Coronary artery (tissue), 2 donors: Measurements from ENCODE around the gene CEP192.
"Not testable (repeated sequence)": the region's sequence is repeated elsewhere in the genome, so short reads cannot be mapped to it uniquely, and the experiment has no call there.

Experiments used
- DNase-seq: peaks from one replicate; pipeline ENCODE4 v3.0.0-alpha.2; 2017; ENCODE audit warnings: low spot score
- H3K27ac ChIP-seq, 2 donors: fragments of 200-600 bp; sonication (generic); one replicate each; pipeline ENCODE4 v1.5.1; 2016 to 2019
- H3K4me3 ChIP-seq: fragments of 200-600 bp; sonication (generic); 2 replicates; pipeline ENCODE4 v1.5.1; 2016; ENCODE audit warnings: mild to moderate bottlenecking, moderate library complexity
- TF ChIP-seq, protein P1 (sequence below): fragments of 200-600 bp; sonication (generic); IDR thresholded peaks from one replicate; pipeline ENCODE4 v1.5.1; 2019; ENCODE audit warnings: antibody characterized with exemption

CEP192 gene

DNA sequence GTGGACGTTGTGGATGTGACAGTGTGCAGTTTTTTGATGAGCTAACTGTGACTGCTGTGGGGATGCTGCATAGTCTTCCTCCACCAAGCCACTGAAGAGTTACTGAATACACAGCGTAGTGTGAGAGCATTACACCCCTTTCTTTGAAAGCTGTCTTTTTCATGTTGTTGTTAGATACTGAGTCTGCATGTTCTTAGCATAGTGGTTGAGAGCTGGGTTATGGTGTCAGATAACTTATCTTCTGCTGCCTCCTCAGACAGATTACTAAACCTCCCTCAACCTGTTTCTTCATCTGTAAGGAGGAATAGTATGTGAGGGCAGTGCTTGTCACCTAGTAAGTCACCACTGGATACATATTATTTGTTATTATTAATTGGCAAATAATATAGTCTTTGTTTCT lies 63.2 kb downstream of the CEP192 start:
- TF ChIP-seq, protein P1, sequence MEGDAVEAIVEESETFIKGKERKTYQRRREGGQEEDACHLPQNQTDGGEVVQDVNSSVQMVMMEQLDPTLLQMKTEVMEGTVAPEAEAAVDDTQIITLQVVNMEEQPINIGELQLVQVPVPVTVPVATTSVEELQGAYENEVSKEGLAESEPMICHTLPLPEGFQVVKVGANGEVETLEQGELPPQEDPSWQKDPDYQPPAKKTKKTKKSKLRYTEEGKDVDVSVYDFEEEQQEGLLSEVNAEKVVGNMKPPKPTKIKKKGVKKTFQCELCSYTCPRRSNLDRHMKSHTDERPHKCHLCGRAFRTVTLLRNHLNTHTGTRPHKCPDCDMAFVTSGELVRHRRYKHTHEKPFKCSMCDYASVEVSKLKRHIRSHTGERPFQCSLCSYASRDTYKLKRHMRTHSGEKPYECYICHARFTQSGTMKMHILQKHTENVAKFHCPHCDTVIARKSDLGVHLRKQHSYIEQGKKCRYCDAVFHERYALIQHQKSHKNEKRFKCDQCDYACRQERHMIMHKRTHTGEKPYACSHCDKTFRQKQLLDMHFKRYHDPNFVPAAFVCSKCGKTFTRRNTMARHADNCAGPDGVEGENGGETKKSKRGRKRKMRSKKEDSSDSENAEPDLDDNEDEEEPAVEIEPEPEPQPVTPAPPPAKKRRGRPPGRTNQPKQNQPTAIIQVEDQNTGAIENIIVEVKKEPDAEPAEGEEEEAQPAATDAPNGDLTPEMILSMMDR = no peak
- DNase-seq = no peak
- no peak overlapping the region for H3K27ac ChIP-seq
- H3K4me3 ChIP-seq = no peak overlapping the region

DNA sequence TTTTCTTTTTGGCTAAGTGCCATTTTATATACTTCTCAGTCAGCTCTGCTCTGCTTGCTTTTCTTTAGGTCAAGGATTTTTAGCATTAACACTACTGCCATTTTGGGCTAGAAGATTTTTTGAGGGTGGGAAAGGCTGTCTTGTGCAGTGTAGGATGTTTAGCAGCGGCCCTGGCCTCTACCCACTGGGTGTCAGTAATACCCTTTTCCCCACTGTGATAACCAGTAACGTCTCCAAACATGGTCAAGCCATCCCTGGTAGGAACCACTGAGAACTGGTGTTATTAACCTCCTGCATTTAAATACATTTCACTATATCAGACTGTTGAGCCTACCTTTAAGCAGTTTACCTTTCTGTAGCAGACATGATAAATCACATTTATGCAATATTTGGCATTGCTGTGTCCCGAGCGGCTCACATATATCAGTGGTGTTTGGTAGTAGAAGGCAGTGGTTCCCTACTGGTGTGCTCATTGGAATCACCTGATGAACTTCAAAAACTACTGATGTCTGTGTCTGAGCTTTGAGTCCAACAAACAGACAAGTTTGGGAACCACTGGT lies 70.5 kb downstream of the CEP192 start:
- H3K4me3 ChIP-seq = no peak overlapping the region
- no peak for DNase-seq
- TF ChIP-seq, protein P1 = no peak
- no peak overlapping the region for H3K27ac ChIP-seq

DNA sequence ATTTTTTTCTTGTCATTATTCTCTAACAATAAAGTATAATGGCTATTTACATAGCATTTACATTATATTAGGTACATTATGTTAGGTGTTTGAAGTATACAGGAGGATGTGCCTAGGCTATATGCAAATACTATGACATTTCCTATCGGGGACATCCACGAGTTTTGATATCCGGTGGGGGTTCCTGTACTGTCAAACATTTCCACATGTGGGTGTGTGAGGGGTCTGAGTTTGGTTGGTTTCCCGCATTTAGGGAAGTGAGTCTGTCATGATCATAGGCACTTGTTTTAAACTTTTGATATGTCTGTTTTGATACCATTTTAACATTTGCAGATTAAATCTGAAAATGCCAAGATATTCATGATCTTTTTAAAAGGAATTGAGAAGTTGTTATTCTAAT lies 76.0 kb downstream of the CEP192 start:
- DNase-seq = no peak
- Histone ChIP-seq H3K27ac (no peak overlapping the region), H3K4me3 (no peak overlapping the region)
- TF ChIP-seq, protein P1 = no peak

DNA sequence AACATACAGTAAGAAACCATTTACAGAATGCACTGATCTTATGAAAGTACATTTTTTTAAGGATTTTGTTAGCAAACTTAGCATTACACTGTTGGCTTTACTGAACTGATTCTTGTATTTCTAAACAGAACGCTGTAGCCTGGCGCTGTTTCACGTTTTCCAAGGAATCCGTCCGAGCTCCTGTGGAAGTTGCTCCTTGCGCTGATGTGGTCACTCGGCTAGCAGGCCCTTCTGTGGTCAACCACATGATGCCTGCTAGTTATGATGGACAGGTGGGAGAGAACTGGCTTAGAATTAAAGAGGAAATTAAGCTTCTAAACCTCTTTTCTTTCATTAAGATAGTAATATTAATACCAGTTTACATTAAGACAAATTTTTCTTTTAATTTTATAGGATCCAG lies 76.8 kb downstream of the CEP192 start:
- no peak for DNase-seq
- Histone ChIP-seq H3K27ac (no peak overlapping the region), H3K4me3 (no peak overlapping the region)
- TF ChIP-seq, protein P1 = no peak

DNA sequence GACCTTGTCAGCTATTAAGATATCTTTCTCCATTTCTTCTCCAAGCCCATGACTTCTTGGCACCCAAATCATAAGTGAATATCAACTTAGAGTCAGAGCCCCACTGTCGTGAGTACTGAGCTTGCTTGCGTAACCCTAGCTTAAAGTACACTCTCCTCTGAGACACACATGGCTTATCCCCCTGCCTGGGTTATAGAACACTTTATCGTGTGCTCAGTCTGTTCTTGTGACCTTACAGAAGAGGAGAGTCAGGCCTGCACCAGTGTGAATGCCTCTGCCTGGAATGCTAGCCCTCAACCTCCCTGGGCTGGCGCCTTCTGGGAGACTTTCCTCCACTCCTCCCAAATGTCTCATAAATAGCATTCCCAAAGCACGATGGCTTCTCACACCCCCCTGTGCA lies 79.3 kb downstream of the CEP192 start:
- DNase-seq = no peak
- Histone ChIP-seq H3K27ac (no peak overlapping the region), H3K4me3 (no peak overlapping the region)
- TF ChIP-seq, protein P1 = no peak

DNA sequence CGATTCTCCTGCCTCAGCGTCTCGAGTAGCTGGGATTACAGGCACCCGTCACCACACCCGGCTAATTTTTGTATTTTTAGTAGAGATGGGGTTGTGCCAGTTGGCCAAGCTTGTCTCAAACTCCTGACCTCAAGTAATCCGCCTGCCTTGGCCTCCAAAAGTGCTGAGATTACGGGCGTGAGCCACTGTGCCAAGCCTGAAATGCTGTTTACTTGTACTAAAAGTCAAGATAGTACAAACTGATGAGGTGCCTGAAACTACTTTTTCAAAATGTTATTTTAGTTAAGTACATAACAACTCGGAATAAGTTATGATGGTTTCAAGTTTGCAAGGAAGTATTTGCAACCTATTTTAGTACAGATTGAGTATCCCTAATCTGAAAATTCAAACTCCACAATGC lies 85.7 kb downstream of the CEP192 start:
- H3K4me3 ChIP-seq = peak overlapping the region; percentile 15
- DNase-seq = no peak
- TF ChIP-seq, protein P1 = no peak
- peak overlapping the region in 1 of 2 donors; percentile 21 for H3K27ac ChIP-seq

DNA sequence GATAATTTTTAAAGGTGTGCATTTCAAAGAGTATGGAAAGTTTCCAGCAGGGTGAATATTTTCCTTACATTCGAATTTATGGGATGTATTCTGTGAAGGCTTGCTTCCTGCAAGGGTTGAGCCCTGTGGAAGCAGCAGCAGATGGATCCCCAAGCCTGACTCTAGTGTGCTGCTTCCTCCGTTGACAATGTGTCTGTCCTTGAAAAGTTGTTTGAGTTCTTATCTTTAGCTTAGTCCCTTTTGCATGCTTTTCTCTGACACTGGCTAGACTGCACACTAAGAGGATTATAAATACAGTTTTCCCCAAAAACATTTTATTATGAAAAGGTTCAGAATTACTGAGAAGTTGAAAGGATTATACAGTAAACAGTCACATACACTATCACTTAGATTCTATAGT lies 86.3 kb downstream of the CEP192 start:
- no peak for DNase-seq
- TF ChIP-seq, protein P1 = no peak
- H3K4me3 ChIP-seq = no peak overlapping the region
- peak overlapping the region in 1 of 2 donors; percentile 21 for H3K27ac ChIP-seq

DNA sequence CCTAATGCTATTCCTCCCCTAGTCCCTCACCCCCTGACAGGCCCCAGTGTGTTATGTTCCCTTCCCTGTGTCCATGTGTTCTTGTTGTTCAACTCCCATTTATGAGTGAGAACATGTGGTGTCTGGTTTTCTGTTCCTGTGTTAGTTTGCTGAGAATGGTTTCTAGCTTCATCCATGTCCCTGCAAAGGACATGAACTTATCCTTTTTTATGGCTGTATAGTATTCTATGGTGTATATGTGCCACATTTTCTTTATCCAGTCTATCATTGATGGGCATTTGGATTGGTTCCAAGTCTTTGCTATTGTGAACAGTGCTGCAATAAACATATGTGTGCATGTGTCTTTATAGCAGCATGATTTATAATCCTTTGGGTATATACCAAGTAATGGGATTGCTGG lies 86.9 kb downstream of the CEP192 start:
- H3K27ac ChIP-seq, DNase-seq, H3K4me3 ChIP-seq: not testable (repeated sequence)
